IMR-90 (cell line): Measurements from ENCODE around the gene SERPINA1. TPM values are rescaled to one million over a fixed set of nuclear protein-coding genes. Genes with fewer than 3 reads are reported as not detected.

Experiments used
- ATAC-seq: fragments of 200-7000 bp; cut with Tn5 transposase; 2 replicates; pipeline ENCODE4 v1.9.1; 2020; ENCODE audit warnings: low read depth, mild to moderate bottlenecking, moderate library complexity
- BruUV-seq: library from RNA; stranded (reverse); fragments of 400-500 nt; replicated peaks from 2 replicates; lab custom pipeline; 2021; lab: Mats Ljungman, UMichigan
- CTCF ChIA-PET: fragments of 300-600 bp; formaldehyde crosslinking; extraction: SDS; loops from one replicate; lab custom pipeline; 2021; ENCODE audit warnings: antibody characterized with exemption; lab: Yijun Ruan, JAX
- POLR2A ChIA-PET: fragments of 300-600 bp; sonication (Branson Sonifier 250); formaldehyde crosslinking; loops from one replicate; lab custom pipeline; 2022; ENCODE audit warnings: antibody characterized with exemption; ENCODE audit not compliant: unreplicated experiment; lab: Charles Lee
- DNase-seq: peaks from one replicate; pipeline ENCODE4 v3.0.0; 2013
- H2AFZ ChIP-seq: replicated peaks from 2 replicates; pipeline ENCODE3; 2013; ENCODE audit warnings: low read length, mild to moderate bottlenecking; ENCODE audit not compliant: poor library complexity
- H2AK5ac ChIP-seq: 2 replicates; pipeline ENCODE4 v1.6.1; 2013; ENCODE audit warnings: low read depth, low read length, inconsistent platforms
- H2AK9ac ChIP-seq: replicated peaks from 2 replicates; pipeline ENCODE3; 2013; ENCODE audit warnings: mild to moderate bottlenecking, low read depth, low read length, moderate library complexity; ENCODE audit not compliant: poor library complexity
- H2BK120ac ChIP-seq: 2 replicates; pipeline ENCODE4 v1.6.1; 2013; ENCODE audit warnings: low read depth, low read length, inconsistent platforms
- H2BK15ac ChIP-seq: 3 replicates; pipeline ENCODE4 v1.6.1; 2013; ENCODE audit warnings: low read depth, low read length, inconsistent platforms
- H2BK20ac ChIP-seq: 2 replicates; pipeline ENCODE4 v1.6.1; 2013; ENCODE audit warnings: low read depth, mild to moderate bottlenecking, inconsistent platforms, low read length, moderate library complexity
- H2BK5ac ChIP-seq: 2 replicates; pipeline ENCODE4 v1.6.1; 2013; ENCODE audit warnings: mild to moderate bottlenecking, low read depth, low read length, inconsistent platforms; ENCODE audit not compliant: poor library complexity, severe bottlenecking
- H3K14ac ChIP-seq: replicated peaks from 2 replicates; pipeline ENCODE4 v1.6.1; 2013; ENCODE audit warnings: low read depth, low read length, inconsistent platforms
- H3K18ac ChIP-seq: 2 replicates; pipeline ENCODE4 v1.6.1; 2013; ENCODE audit warnings: low read depth, low read length, control low read depth
- H3K23ac ChIP-seq: 2 replicates; pipeline ENCODE4 v1.6.1; 2013; ENCODE audit warnings: low read depth, low read length, inconsistent platforms
- H3K27ac ChIP-seq: 2 replicates; pipeline ENCODE4 v1.5.1; 2013; ENCODE audit warnings: mild to moderate bottlenecking, control low read depth, low read length; ENCODE audit not compliant: insufficient read depth
- H3K27me3 ChIP-seq: 2 replicates; pipeline ENCODE4 v1.6.1; 2013; ENCODE audit warnings: low read length; ENCODE audit not compliant: control insufficient read depth, insufficient read depth
- H3K36me3 ChIP-seq: 2 replicates; pipeline ENCODE4 v1.6.1; 2013; ENCODE audit warnings: low read length, mixed read lengths; ENCODE audit not compliant: control insufficient read depth, insufficient read depth
- H3K4ac ChIP-seq: 2 replicates; pipeline ENCODE4 v1.6.1; 2013; ENCODE audit warnings: low read depth, low read length, inconsistent platforms
- H3K4me1 ChIP-seq: 2 replicates; pipeline ENCODE4 v1.6.1; 2013; ENCODE audit warnings: low read length, mixed read lengths; ENCODE audit not compliant: control insufficient read depth, insufficient read depth
- H3K4me2 ChIP-seq: 2 replicates; pipeline ENCODE4 v1.6.1; 2013; ENCODE audit warnings: low read depth, mild to moderate bottlenecking, control low read depth, low read length, moderate library complexity
- H3K4me3 ChIP-seq: 2 replicates; pipeline ENCODE4 v1.5.1; 2013; ENCODE audit warnings: low read depth, mild to moderate bottlenecking, control low read depth, low read length, moderate library complexity; ENCODE audit not compliant: insufficient read depth
- H3K56ac ChIP-seq: 2 replicates; pipeline ENCODE4 v1.6.1; 2013; ENCODE audit warnings: low read length, inconsistent platforms; ENCODE audit not compliant: insufficient read depth; ENCODE audit errors: extremely low read depth
- H3K79me1 ChIP-seq, 2 experiments: 2 replicates each; pipeline ENCODE4 v1.6.1; 2013; ENCODE audit warnings: low read length in 2 of 2, inconsistent platforms in 1 of 2, low read depth in 1 of 2
- H3K9ac ChIP-seq: 2 replicates; pipeline ENCODE4 v1.6.1; 2013; ENCODE audit warnings: low read depth, low read length, control low read depth
- H3K9me1 ChIP-seq: 2 replicates; pipeline ENCODE4 v1.6.1; 2013; ENCODE audit warnings: low read length, inconsistent platforms; ENCODE audit not compliant: insufficient read depth
- H3K9me3 ChIP-seq: 2 replicates; pipeline ENCODE4 v1.6.1; 2013; ENCODE audit warnings: low read length; ENCODE audit not compliant: control insufficient read depth, insufficient read depth
- H4K20me1 ChIP-seq: 2 replicates; pipeline ENCODE4 v1.6.1; 2013; ENCODE audit warnings: low read length, inconsistent platforms; ENCODE audit not compliant: insufficient read depth
- H4K5ac ChIP-seq: 2 replicates; pipeline ENCODE4 v1.6.1; 2013; ENCODE audit warnings: mild to moderate bottlenecking, low read depth, low read length, control low read depth
- H4K8ac ChIP-seq, 2 experiments: 2 replicates each; pipeline ENCODE4 v1.6.1; 2013; ENCODE audit warnings: low read depth in 2 of 2, low read length in 2 of 2, control low read depth in 1 of 2, inconsistent platforms in 1 of 2
- H4K91ac ChIP-seq: 2 replicates; pipeline ENCODE4 v1.6.1; 2013; ENCODE audit warnings: low read depth, low read length, inconsistent platforms; ENCODE audit not compliant: insufficient read depth
- BHLHE40 ChIP-seq: fragments of 150-350 bp; IDR thresholded peaks from 2 replicates; pipeline ENCODE4 v1.6.1; 2016; ENCODE audit warnings: mild to moderate bottlenecking, low read depth, low read length
- CEBPB ChIP-seq: IDR thresholded peaks from 2 replicates; pipeline ENCODE4 v1.6.1; 2012; ENCODE audit warnings: low read depth, low read length, improper control_type of control experiment
- CHD1 ChIP-seq: IDR thresholded peaks from 2 replicates; pipeline ENCODE4 v1.6.1; 2012; ENCODE audit warnings: low read depth, low read length, improper control_type of control experiment
- CTCF ChIP-seq: conservative IDR thresholded peaks from 2 replicates; pipeline ENCODE4 v1.5.1; 2012; ENCODE audit warnings: mild to moderate bottlenecking, low read depth, low read length, improper control_type of control experiment
- FOS ChIP-seq: fragments of 150-350 bp; IDR thresholded peaks from 2 replicates; pipeline ENCODE4 v1.6.1; 2016; ENCODE audit warnings: low read depth, low read length
- MAFK ChIP-seq: IDR thresholded peaks from 2 replicates; pipeline ENCODE4 v1.6.1; 2012; ENCODE audit warnings: low read depth, low read length, improper control_type of control experiment
- MAZ ChIP-seq: IDR thresholded peaks from 2 replicates; pipeline ENCODE4 v1.6.1; 2012; ENCODE audit warnings: low read depth, mild to moderate bottlenecking, low read length, improper control_type of control experiment, moderate library complexity, borderline replicate concordance
- MXI1 ChIP-seq: IDR thresholded peaks from 2 replicates; pipeline ENCODE4 v1.6.1; 2012; ENCODE audit warnings: low read depth, mild to moderate bottlenecking, low read length, moderate library complexity, borderline replicate concordance
- NFE2L2 ChIP-seq: fragments of 150-350 bp; IDR thresholded peaks from 2 replicates; pipeline ENCODE4 v1.6.1; 2016; ENCODE audit warnings: low read depth, mild to moderate bottlenecking, low read length
- POLR2A ChIP-seq: IDR thresholded peaks from 2 replicates; pipeline ENCODE4 v1.6.1; 2012; ENCODE audit warnings: mild to moderate bottlenecking, low read depth, low read length
- RAD21 ChIP-seq: IDR thresholded peaks from 2 replicates; pipeline ENCODE4 v1.6.1; 2012; ENCODE audit warnings: low read length, improper control_type of control experiment
- RCOR1 ChIP-seq: IDR thresholded peaks from 2 replicates; pipeline ENCODE4 v1.6.1; 2012; ENCODE audit warnings: mild to moderate bottlenecking, low read length, improper control_type of control experiment; ENCODE audit not compliant: insufficient replicate concordance
- RFX5 ChIP-seq: IDR thresholded peaks from 2 replicates; pipeline ENCODE4 v1.8.0; 2012; ENCODE audit warnings: low read depth, mild to moderate bottlenecking, low read length, moderate library complexity
- SMC3 ChIP-seq: fragments of 150-350 bp; IDR thresholded peaks from 2 replicates; pipeline ENCODE4 v1.6.1; 2016; ENCODE audit warnings: low read depth, mild to moderate bottlenecking, antibody characterized with exemption, low read length, moderate library complexity
- WGBS, 2 experiments: methylation state at CpG; one replicate each; pipeline versions ENCODE4 v1.1.5 to v1.1.7; 2013; ENCODE audit warnings: missing lambda C conversion rate in 2 of 2; ENCODE audit not compliant: insufficient read length in 1 of 2; ENCODE audit errors: extremely low coverage in 2 of 2; 5-methylcytosine and 5-hydroxymethylcytosine counted together
- dilution Hi-C: fragments of 300-500 bp; cut with HindIII; formaldehyde crosslinking; loops from one replicate; pipeline ENCODE4 v1.14.3; 2018; ENCODE audit warnings: low sequenced_read_pairs; ENCODE audit not compliant: unreplicated experiment
- in situ Hi-C: fragments of 300-500 bp; cut with MboI; formaldehyde crosslinking; loops from 3 replicates; pipeline ENCODE4 v1.14.3; 2019; ENCODE audit warnings: low sequenced_read_pairs, inconsistent platforms, mixed read lengths
- intact Hi-C: fragments of 100-400 bp; cut with micrococcal nuclease; formaldehyde crosslinking; loops from 2 replicates; pipeline ENCODE4 v1.10.0; 2022
- polyA plus RNA-seq, 3 experiments: library from polyadenylated mRNA; depleted of rRNA; stranded (reverse); fragments of >200 nt; gene quantifications; 2 replicates each; pipeline ENCODE4 v1.2.3, GENCODE V29; 2012; ENCODE audit warnings: low replicate concordance in 1 of 3
- total RNA-seq: library from RNA; depleted of rRNA; stranded (reverse); fragments of >200 nt; gene quantifications from 2 replicates; pipeline ENCODE4 v1.2.3, GENCODE V29; 2012
- TF ChIP-seq, protein P1 (sequence below): fragments of 150-350 bp; IDR thresholded peaks from 2 replicates; pipeline ENCODE4 v1.6.1; 2016; ENCODE audit warnings: low read depth, mild to moderate bottlenecking, low read length, moderate library complexity, borderline replicate concordance
- TF ChIP-seq, protein P2 (sequence below): fragments of 150-350 bp; IDR thresholded peaks from 2 replicates; pipeline ENCODE4 v1.6.1; 2017; ENCODE audit warnings: mild to moderate bottlenecking, antibody characterized with exemption, low read length, low read depth

The SERPINA1 gene
- total and polyA plus RNA-seq, 2 of the 4 experiments (the other 2 are of a cell fraction): 0.54 to 1.2 TPM

- H4K8ac ChIP-seq: no peak overlapping the region
- H3K14ac ChIP-seq: no peak overlapping the region
- H2BK20ac ChIP-seq: no peak overlapping the region
- no peak overlapping the region for H3K4me3 ChIP-seq
- no peak overlapping the region for H2AK9ac ChIP-seq
- DNase-seq: no peak
- WGBS, 2 experiments: no CpG with 5 or more reads among the region's 4 CpGs
- no peak overlapping the region for H4K91ac ChIP-seq
- H3K23ac ChIP-seq: no peak overlapping the region
- BruUV-seq: no TSS peak
- ChIA-PET CTCF (interaction anchor here (0.6 kb wide), 1 partner anchor 1538 kb away, joined by 3 read pairs; no protein-coding TSS in a partner anchor), POLR2A (no interaction called here)
- H2BK5ac ChIP-seq: no peak overlapping the region
- no peak overlapping the region for H3K27ac ChIP-seq
- intact Hi-C loops: no loop called here
- H2BK15ac ChIP-seq: no peak overlapping the region
- no peak for ATAC-seq
- no peak overlapping the region for H2BK120ac ChIP-seq
- TF ChIP-seq BHLHE40: no peak
- no peak for TF ChIP-seq CHD1
- no peak for TF ChIP-seq NFE2L2
- TF ChIP-seq SMC3: no peak
- no peak for TF ChIP-seq RCOR1
- no peak for TF ChIP-seq RFX5
- no peak for TF ChIP-seq MAFK
- TF ChIP-seq MAZ: no peak
- TF ChIP-seq CTCF: no peak
- TF ChIP-seq, protein P1, sequence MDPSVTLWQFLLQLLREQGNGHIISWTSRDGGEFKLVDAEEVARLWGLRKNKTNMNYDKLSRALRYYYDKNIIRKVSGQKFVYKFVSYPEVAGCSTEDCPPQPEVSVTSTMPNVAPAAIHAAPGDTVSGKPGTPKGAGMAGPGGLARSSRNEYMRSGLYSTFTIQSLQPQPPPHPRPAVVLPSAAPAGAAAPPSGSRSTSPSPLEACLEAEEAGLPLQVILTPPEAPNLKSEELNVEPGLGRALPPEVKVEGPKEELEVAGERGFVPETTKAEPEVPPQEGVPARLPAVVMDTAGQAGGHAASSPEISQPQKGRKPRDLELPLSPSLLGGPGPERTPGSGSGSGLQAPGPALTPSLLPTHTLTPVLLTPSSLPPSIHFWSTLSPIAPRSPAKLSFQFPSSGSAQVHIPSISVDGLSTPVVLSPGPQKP: no peak
- no peak for TF ChIP-seq FOS
- TF ChIP-seq POLR2A: no peak
- TF ChIP-seq MXI1: no peak
- TF ChIP-seq, protein P2, sequence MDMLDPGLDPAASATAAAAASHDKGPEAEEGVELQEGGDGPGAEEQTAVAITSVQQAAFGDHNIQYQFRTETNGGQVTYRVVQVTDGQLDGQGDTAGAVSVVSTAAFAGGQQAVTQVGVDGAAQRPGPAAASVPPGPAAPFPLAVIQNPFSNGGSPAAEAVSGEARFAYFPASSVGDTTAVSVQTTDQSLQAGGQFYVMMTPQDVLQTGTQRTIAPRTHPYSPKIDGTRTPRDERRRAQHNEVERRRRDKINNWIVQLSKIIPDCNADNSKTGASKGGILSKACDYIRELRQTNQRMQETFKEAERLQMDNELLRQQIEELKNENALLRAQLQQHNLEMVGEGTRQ: no peak
- TF ChIP-seq CEBPB: no peak
- TF ChIP-seq RAD21: no peak
- H3K4me2 ChIP-seq: no peak overlapping the region
- no peak overlapping the region for H3K9ac ChIP-seq
- no peak overlapping the region for H3K56ac ChIP-seq
- H4K20me1 ChIP-seq: no peaks in the 10 kb centered on the region
- in situ Hi-C loops: no loop called here
- no peaks in the 10 kb centered on the region for H3K79me1 ChIP-seq
- H4K5ac ChIP-seq: no peak overlapping the region
- H3K27me3 ChIP-seq: peaks cover 4% of the 10 kb centered on the region; the same call in 1 of the 2 replicates
- no peak overlapping the region for H3K4ac ChIP-seq
- H3K9me3 ChIP-seq: no peaks in the 10 kb centered on the region
- no peak overlapping the region for H2AFZ ChIP-seq
- dilution Hi-C loops: no loop called here
- H3K4me1 ChIP-seq: no peaks in the 10 kb centered on the region; the same call in 1 of the 2 replicates
- H3K9me1 ChIP-seq: no peaks in the 10 kb centered on the region
- no peaks in the 10 kb centered on the region for H3K36me3 ChIP-seq
- H2AK5ac ChIP-seq: no peak overlapping the region
- no peak overlapping the region for H3K18ac ChIP-seq
Observed at GRCh38 chr14:94408546-94409095, 20.2 kb upstream of the SERPINA1 start.
